HEK293 (cell line): ENCODE results near the gene TTLL11.

ENCODE experiments used
- CTCF ChIP-seq: fragments of 450-650 bp; formaldehyde crosslinking; IDR thresholded peaks from 2 replicates; pipeline ENCODE4 v1.5.1; 2016; ENCODE audit warnings: missing biosample characterization, missing genetic modification characterization
- OVOL3 ChIP-seq: fragments of 450-650 bp; formaldehyde crosslinking; IDR thresholded peaks from 2 replicates; pipeline ENCODE4 v1.5.1; 2016; ENCODE audit warnings: missing biosample characterization, missing genetic modification characterization
- ZBTB20 ChIP-seq: fragments of 450-650 bp; formaldehyde crosslinking; IDR thresholded peaks from 2 replicates; pipeline ENCODE4 v1.5.1; 2016; ENCODE audit warnings: missing biosample characterization, missing genetic modification characterization
- ZIC2 ChIP-seq: fragments of 450-650 bp; formaldehyde crosslinking; IDR thresholded peaks from 2 replicates; pipeline ENCODE4 v1.5.1; 2016; ENCODE audit warnings: missing biosample characterization, missing genetic modification characterization
- ZNF121 ChIP-seq: fragments of 450-650 bp; formaldehyde crosslinking; IDR thresholded peaks from 2 replicates; pipeline ENCODE4 v1.5.1; 2016; ENCODE audit warnings: missing biosample characterization, missing genetic modification characterization
- ZNF23 ChIP-seq: fragments of 450-650 bp; formaldehyde crosslinking; IDR thresholded peaks from 2 replicates; pipeline ENCODE4 v1.5.1; 2016; ENCODE audit warnings: missing biosample characterization, missing genetic modification characterization, borderline replicate concordance
- ZNF274 ChIP-seq, 2 experiments: fragments of 200-500 bp in 1 of 2; fragments of 450-650 bp in 1 of 2; sonication (Bioruptor generic) in 1 of 2; formaldehyde crosslinking in 1 of 2; IDR thresholded peaks; 2 replicates each; pipeline versions ENCODE4 v1.5.1 to v1.6.1; 2014 to 2016; ENCODE audit warnings: borderline replicate concordance in 1 of 2, inconsistent platforms in 1 of 2, low read length in 1 of 2, missing biosample characterization in 1 of 2, missing genetic modification characterization in 1 of 2
- ZNF350 ChIP-seq: fragments of 450-650 bp; formaldehyde crosslinking; IDR thresholded peaks from 2 replicates; pipeline ENCODE4 v1.5.0; 2017; ENCODE audit warnings: missing biosample characterization, mild to moderate bottlenecking, missing genetic modification characterization
- ZNF701 ChIP-seq: fragments of 450-650 bp; formaldehyde crosslinking; IDR thresholded peaks from 2 replicates; pipeline ENCODE4 v1.5.1; 2016; ENCODE audit warnings: missing biosample characterization, missing genetic modification characterization
- ZNF792 ChIP-seq: fragments of 450-650 bp; formaldehyde crosslinking; IDR thresholded peaks from 2 replicates; pipeline ENCODE4 v1.5.1; 2016; ENCODE audit warnings: missing biosample characterization, missing genetic modification characterization

GRCh38 chr9:122031157-122031556, 62.0 kb downstream of the TTLL11 start:
- TF ChIP-seq CTCF (tag by site-specific recombination) (no peak), OVOL3 (tag by site-specific recombination) (no peak), ZNF121 (tag by site-specific recombination) (no peak), ZNF23 (tag by site-specific recombination) (no peak), ZNF701 (tag by site-specific recombination) (no peak), ZBTB20 (tag by site-specific recombination) (no peak), ZNF350 (no peak), ZNF792 (tag by site-specific recombination) (no peak), ZNF274 (IDR thresholded peaks at IDR 0.05; ENCODE audit: low read length) (no peak), ZNF274 (tag by site-specific recombination; IDR thresholded peaks at IDR 0.05; ENCODE audit: borderline replicate concordance) (no peak), ZIC2 (no peak)
